HEK293 (cell line): Measurements from ENCODE around the gene PPFIA1.

ENCODE experiments used
- BCL11B ChIP-seq: fragments of 450-650 bp; formaldehyde crosslinking; IDR thresholded peaks from 2 replicates; pipeline ENCODE4 v1.5.1; 2016; ENCODE audit warnings: low read depth, missing biosample characterization, missing genetic modification characterization
- CTCF ChIP-seq: fragments of 450-650 bp; formaldehyde crosslinking; IDR thresholded peaks from 2 replicates; pipeline ENCODE4 v1.5.1; 2016; ENCODE audit warnings: missing biosample characterization, missing genetic modification characterization
- REST ChIP-seq: fragments of 450-650 bp; formaldehyde crosslinking; IDR thresholded peaks from 2 replicates; pipeline ENCODE4 v1.5.1; 2016; ENCODE audit warnings: missing biosample characterization, missing genetic modification characterization
- SCRT1 ChIP-seq: fragments of 450-650 bp; formaldehyde crosslinking; IDR thresholded peaks from 2 replicates; pipeline ENCODE4 v1.5.1; 2016; ENCODE audit warnings: missing biosample characterization, missing genetic modification characterization, borderline replicate concordance
- ZBTB21 ChIP-seq: fragments of 450-650 bp; formaldehyde crosslinking; IDR thresholded peaks from 2 replicates; pipeline ENCODE4 v1.5.1; 2017; ENCODE audit warnings: missing biosample characterization, missing genetic modification characterization
- ZNF19 ChIP-seq: fragments of 450-650 bp; formaldehyde crosslinking; IDR thresholded peaks from 2 replicates; pipeline ENCODE4; 2016; ENCODE audit warnings: missing biosample characterization, missing genetic modification characterization, low read depth
- ZNF335 ChIP-seq: fragments of 450-650 bp; formaldehyde crosslinking; conservative IDR thresholded peaks from 2 replicates; pipeline ENCODE4 v1.5.1; 2016; ENCODE audit warnings: missing biosample characterization, missing genetic modification characterization

GRCh38 chr11:70243912-70244652 lies 26.4 kb upstream of the PPFIA1 start:
- TF ChIP-seq CTCF, result no peak
- TF ChIP-seq REST (tag by site-specific recombination), result no peak
- TF ChIP-seq ZNF19, result no peak
- TF ChIP-seq ZBTB21 (tag by site-specific recombination), result no peak
- TF ChIP-seq BCL11B, result no peak
- no peak for TF ChIP-seq SCRT1 (tag by site-specific recombination)
- no peak for TF ChIP-seq ZNF335
